GM13977 (cell line): ENCODE measurements around the gene KRT37.
A peak's percentile ranks its signal among the peaks of the same experiment; 100 is the strongest.

Experiments
- DNase-seq: peaks from one replicate; pipeline ENCODE4 v3.0.0; 2012; ENCODE audit warnings: low spot score
- in situ Hi-C: fragments of 300-500 bp; cut with MboI; formaldehyde crosslinking; loops from one replicate; pipeline ENCODE4 v1.12.0; 2022; ENCODE audit warnings: low sequenced_read_pairs, low pct_unique_long_range_greater_than_20kb, mixed read lengths, inconsistent platforms; ENCODE audit not compliant: unreplicated experiment
- TF ChIP-seq, protein P1 (sequence below): IDR thresholded peaks from 2 replicates; pipeline ENCODE4 v1.5.1; 2012; ENCODE audit warnings: mild to moderate bottlenecking, control low read depth; ENCODE audit not compliant: insufficient read depth; ENCODE audit errors: extremely low read depth, missing control alignments

Gene KRT37

DNA sequence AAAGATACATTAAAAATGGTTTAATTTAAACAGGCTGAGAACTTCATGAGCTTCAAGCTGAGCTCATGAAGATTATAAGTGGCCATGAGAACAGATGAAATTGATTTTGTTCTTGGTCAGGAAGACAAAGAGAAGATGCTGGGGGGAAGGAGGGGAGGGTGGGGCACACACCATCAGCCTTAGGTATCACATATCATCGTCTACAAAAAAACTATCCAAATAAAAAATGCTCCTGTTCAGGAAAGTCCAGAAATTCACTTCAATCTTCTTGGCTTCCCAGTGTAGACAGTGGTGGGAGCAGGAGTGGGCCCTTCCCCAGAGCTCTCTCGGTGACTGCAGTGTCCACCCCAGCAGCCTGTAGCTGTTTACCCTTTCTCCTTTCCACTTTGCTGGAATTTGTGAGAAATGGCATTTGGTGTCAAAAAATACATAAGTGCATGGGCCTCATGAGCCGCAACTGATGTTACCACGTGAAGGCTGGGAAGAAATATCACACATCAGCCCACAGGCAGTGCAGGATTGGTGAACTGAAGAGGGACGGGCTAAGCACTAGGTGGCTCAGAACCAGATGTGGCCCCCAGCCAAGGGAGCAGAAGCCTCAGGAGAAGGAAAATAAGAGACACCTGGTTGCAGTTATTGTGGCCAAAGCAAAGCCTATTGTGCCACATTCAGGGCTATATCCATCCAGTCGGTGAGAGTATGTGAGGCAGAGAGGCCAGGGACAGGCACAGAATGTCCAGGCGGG, 6.1 kb downstream of the KRT37 start:
- TF ChIP-seq, protein P1, sequence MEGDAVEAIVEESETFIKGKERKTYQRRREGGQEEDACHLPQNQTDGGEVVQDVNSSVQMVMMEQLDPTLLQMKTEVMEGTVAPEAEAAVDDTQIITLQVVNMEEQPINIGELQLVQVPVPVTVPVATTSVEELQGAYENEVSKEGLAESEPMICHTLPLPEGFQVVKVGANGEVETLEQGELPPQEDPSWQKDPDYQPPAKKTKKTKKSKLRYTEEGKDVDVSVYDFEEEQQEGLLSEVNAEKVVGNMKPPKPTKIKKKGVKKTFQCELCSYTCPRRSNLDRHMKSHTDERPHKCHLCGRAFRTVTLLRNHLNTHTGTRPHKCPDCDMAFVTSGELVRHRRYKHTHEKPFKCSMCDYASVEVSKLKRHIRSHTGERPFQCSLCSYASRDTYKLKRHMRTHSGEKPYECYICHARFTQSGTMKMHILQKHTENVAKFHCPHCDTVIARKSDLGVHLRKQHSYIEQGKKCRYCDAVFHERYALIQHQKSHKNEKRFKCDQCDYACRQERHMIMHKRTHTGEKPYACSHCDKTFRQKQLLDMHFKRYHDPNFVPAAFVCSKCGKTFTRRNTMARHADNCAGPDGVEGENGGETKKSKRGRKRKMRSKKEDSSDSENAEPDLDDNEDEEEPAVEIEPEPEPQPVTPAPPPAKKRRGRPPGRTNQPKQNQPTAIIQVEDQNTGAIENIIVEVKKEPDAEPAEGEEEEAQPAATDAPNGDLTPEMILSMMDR, result no peak
- no peak for DNase-seq
- in situ Hi-C loops, result no loop called here

DNA sequence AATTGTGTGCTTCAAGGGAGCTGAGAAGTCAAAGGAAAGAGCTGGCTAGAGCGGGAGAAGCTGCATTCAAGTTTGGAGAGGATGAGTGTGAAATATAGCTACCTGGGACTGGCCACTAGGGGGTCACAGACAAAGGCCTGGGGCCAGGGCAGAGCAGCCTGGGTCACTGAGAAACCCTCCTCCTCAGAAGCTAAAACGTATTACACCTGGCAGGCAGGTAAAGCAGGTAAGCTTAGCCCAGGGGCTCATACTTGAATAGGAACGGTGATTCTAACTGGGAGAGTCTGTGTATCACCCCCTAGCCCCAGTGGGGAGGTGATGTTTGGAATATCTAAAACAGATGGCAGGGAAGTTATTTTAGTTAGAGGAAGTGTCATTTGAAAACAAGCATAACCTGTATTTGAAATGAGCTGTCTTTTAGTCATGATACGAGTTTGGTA, 6.8 kb downstream of the KRT37 start:
- TF ChIP-seq, protein P1, result peak; percentile 42

DNA sequence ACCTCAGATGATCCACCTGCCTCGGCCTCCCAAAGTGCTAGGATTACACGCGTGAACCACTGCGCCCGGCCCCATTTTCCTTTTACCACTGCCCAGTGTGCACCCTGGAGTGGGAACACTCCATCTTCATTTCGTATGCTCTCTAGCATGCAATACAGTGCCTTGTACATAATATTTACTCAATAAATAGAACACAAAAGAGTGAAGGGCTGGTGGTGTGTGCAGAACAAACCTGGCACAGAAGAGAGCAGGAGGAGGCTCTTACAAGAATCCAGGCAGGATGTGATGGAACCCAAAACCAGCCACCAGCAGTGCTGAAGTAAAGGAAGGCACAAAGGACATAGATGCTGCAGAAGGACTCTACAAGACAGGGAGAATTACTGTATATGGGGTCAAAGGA, 7.3 kb downstream of the KRT37 start:
- DNase-seq, result no peak
- in situ Hi-C loops, result no loop called here
- TF ChIP-seq, protein P1, result no peak

More for the DNA sequence above, 6.8 kb downstream of the KRT37 start:
- in situ Hi-C loops, result no loop called here
- DNase-seq, result peak; percentile 43

DNA sequence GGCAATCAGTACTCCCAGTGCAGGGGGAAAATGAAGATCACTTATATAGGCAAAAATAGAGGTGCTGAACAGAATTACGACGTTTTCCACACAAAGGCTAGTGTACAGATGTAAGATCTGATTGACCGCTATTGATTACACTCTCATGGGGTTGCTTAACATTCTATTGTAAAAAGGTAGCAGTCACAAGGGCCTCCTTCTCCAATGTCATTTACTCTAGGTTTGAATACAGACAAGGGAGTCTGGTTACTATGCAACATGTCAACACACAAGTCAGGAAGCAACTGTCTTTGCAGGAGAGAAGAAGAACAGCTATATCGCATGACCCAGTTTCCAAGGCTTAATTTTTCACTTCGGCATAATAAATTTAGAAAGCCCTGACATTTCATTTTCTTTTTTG, 7.9 kb downstream of the KRT37 start:
- in situ Hi-C loops, result no loop called here
- TF ChIP-seq, protein P1, result no peak
- DNase-seq, result no peak

DNA sequence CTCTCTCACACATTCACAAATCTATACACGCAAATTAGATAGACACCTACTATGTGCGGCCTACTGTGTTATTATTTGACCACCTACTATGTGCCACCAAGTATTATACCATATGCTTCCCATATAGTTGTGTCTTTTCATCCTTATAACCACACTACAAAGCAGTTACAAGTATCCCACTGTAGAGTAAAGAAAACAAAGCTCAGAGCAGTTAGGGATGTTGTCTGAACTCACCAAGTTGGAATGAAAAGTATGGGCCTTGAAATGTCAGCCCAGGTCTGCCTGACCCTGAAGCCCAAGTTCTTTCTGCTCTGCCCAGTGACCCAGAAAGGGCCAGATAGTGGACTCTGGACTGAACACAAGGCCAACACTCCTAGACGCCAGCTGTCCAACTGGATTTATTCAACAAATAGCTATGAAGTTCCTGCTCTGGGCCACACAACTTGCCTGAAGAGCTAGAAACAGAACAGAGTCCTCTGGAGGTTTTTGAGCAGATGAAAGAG, 8.5 kb downstream of the KRT37 start:
- in situ Hi-C loops, result no loop called here
- TF ChIP-seq, protein P1, result no peak
- no peak for DNase-seq

DNA sequence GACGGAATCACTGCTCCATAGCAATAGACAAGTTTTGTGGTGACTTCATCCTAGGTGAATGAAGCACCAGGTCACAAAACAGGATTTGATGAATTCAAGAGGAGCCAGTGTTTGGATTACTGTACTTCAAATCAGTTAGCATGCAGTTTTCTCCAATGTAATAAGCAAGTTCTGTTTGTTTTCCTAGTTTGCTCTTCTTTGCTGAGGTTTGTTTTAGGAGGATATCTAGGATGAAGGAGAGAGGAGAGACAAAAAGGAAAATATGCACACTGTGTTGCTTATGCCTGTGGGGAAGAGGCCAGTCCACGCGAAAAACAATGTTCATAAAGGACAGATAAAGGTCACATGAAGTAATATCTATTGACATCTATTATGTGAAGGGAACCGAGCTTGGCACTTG, 9.0 kb downstream of the KRT37 start:
- no peak for DNase-seq
- TF ChIP-seq, protein P1, result no peak
- in situ Hi-C loops, result no loop called here

DNA sequence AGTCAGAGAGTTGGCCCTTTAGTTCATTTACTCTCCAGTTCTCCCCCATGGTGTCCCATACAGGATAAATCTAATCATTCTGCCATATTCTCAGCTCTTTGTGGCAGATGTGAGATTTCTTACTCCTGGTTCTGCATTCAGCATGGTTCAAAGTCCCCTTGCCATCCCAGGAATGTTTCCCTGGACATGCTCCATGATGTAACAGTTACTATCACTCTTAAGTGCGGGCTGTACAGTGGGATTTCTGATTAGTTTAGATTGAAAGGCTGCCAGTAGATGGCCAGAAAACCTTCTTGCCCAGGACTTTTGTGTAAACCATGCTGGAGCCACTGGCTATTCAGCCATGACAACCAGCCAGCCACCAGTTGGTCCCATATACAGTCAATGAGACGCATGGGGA, 10.4 kb downstream of the KRT37 start:
- TF ChIP-seq, protein P1, result no peak
- no peak for DNase-seq
- in situ Hi-C loops, result no loop called here
